Body of pancreas (tissue), 4 donors: ENCODE data around the gene KLHDC4.
"Not testable (repeated sequence)": the region's sequence is repeated elsewhere in the genome, so short reads cannot be mapped to it uniquely, and the experiment has no call there.

Experiments used
- CTCF ChIP-seq, 7 experiments: fragments of 450-650 bp in 4 of 7; fragments of 200-600 bp in 3 of 7; sonication (generic) in 3 of 7; IDR thresholded peaks; one replicate each; pipeline ENCODE4 v1.5.1; 2016 to 2019; ENCODE audit warnings: antibody characterized with exemption in 7 of 7
- POLR2A ChIP-seq, 3 donors: fragments of 450-650 bp; IDR thresholded peaks; one replicate each; pipeline ENCODE4 v1.6.1; 2016; ENCODE audit warnings: antibody characterized with exemption in 3 of 3, mild to moderate bottlenecking in 2 of 3

- not testable (repeated sequence) for TF ChIP-seq CTCF, POLR2A (IDR thresholded peaks at IDR 0.05)
These were observed 1.7 kb upstream of the KLHDC4 start for GRCh38 chr16:87767456-87767855.
